Measurements from ENCODE around the gene NEDD4L. TPM values are rescaled to one million over a fixed set of nuclear protein-coding genes. Genes with fewer than 3 reads are reported as not detected.

The NEDD4L gene
- total RNA-seq, 1 experiment from 2014 or later, result 31.7 TPM

DNA sequence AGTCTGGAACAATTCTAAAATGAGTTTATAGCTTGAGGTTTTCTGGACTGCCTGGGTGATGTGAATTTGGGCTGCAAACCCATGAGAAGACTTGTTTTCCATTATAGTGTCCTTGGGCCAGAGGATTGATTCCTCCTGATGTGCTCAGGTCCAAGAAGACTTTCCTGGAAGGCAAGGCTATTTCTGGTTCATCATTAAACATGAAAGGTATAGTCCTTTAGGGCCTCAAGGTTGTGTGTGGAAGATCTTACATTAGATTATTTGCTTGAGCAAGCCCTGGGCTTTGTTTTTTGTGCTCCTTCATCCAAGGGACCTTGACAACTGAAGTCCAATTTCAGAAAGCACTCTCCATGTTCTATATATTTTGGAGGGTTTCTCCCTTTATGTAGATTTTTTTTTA is 26.8 kb upstream of the NEDD4L start:
- H3K27ac ChIP-seq, result no peak overlapping the region
- DNase-seq (ENCODE audit: low read depth in 1 of 2, low spot score in 2 of 2), result no peak
- H3K27me3 ChIP-seq (replicated peaks), result no peaks in the 10 kb centered on the region
- H3K9me3 ChIP-seq (replicated peaks), result no peaks in the 10 kb centered on the region
- no peaks in the 10 kb centered on the region for H3K36me3 ChIP-seq
- H3K4me3 ChIP-seq, result no peak overlapping the region
- peaks cover 12% of the 10 kb centered on the region for H3K4me1 ChIP-seq (replicated peaks)

DNA sequence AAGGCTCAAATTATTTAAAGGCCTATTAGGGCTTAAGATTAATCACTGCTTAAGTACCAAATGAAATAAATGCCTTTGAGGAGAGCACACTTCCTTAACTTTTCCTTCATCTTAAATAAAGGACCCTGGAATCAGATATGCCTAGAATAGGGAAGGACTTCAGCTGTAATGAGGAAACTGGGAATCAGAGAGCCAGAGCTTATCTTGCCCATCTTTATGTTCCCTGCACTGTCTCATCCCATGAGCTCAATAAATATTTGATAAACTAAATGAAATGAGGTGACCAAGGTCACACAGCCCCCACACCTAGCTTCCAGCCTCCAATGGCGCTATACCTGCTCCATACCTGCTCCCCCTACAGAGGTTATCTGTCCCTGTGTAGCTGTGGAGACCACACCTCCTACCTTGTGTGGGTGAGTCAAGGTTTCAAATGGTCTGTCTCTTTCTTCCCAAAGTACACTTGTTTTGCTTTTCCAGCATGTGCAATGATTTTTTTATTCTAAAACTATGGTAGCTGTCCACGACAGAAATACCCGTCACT is 23.4 kb upstream of the NEDD4L start:
- no peaks in the 10 kb centered on the region for H3K27me3 ChIP-seq (replicated peaks)
- no peak for DNase-seq (ENCODE audit: low read depth in 1 of 2, low spot score in 2 of 2)
- H3K36me3 ChIP-seq, result no peaks in the 10 kb centered on the region
- no peak overlapping the region for H3K4me3 ChIP-seq
- no peak overlapping the region for H3K27ac ChIP-seq
- H3K4me1 ChIP-seq (replicated peaks), result no peaks in the 10 kb centered on the region
- H3K9me3 ChIP-seq (replicated peaks), result no peaks in the 10 kb centered on the region

- Histone ChIP-seq H3K4me1 (replicated peaks) (no peaks in the 10 kb centered on the region), H3K27ac (no peak overlapping the region), H3K9me3 (replicated peaks) (no peaks in the 10 kb centered on the region), H3K36me3 (no peaks in the 10 kb centered on the region), H3K4me3 (no peak overlapping the region), H3K27me3 (replicated peaks) (no peaks in the 10 kb centered on the region)
- DNase-seq (ENCODE audit: low read depth in 1 of 2, low spot score in 2 of 2), result no peak
Measured at GRCh38 chr18:58021504-58021903, 22.5 kb upstream of the NEDD4L start.

GRCh38 chr18:58023108-58023507 is 20.9 kb upstream of the NEDD4L start:
- H3K36me3 ChIP-seq, result no peaks in the 10 kb centered on the region
- no peak for DNase-seq (ENCODE audit: low read depth in 1 of 2, low spot score in 2 of 2)

GRCh38 chr18:58024139-58024538 is 19.9 kb upstream of the NEDD4L start:
- no peak overlapping the region for H3K4me3 ChIP-seq
- H3K36me3 ChIP-seq, result no peaks in the 10 kb centered on the region
- no peaks in the 10 kb centered on the region for H3K4me1 ChIP-seq (replicated peaks)
- H3K27ac ChIP-seq, result no peak overlapping the region
- no peaks in the 10 kb centered on the region for H3K9me3 ChIP-seq (replicated peaks)
- DNase-seq (ENCODE audit: low read depth in 1 of 2, low spot score in 2 of 2), result no peak
- no peaks in the 10 kb centered on the region for H3K27me3 ChIP-seq (replicated peaks)

More at GRCh38 chr18:58023108-58023507, 20.9 kb upstream of the NEDD4L start:
- H3K9me3 ChIP-seq (replicated peaks), result no peaks in the 10 kb centered on the region
- no peaks in the 10 kb centered on the region for H3K27me3 ChIP-seq (replicated peaks)
- H3K4me1 ChIP-seq (replicated peaks), result no peaks in the 10 kb centered on the region
- no peak overlapping the region for H3K4me3 ChIP-seq
- no peak overlapping the region for H3K27ac ChIP-seq

DNA sequence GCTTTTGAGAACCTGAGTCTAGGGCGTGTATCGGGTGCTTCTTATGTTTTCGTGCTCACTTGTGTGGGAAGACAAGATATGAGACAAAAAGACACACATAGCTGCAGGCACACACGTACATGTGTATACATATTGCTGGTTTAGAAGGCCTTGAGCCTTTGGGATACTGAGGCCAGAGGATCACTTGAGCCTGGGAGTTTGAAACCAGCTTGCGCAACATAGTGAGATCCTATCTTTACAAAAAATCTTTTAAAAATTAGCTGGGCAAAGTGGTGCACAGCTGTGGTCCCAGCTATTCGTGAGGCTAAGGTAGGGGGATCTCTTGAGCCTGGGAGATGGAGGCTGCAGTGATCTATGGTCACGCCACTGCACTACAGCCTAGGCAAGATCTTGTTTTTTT is 18.8 kb upstream of the NEDD4L start:
- DNase-seq (ENCODE audit: low read depth in 1 of 2, low spot score in 2 of 2), result no peak
- Histone ChIP-seq H3K4me3 (no peak overlapping the region), H3K9me3 (replicated peaks) (no peaks in the 10 kb centered on the region), H3K36me3 (no peaks in the 10 kb centered on the region), H3K4me1 (replicated peaks) (no peaks in the 10 kb centered on the region), H3K27ac (no peak overlapping the region), H3K27me3 (replicated peaks) (no peaks in the 10 kb centered on the region)

- no peak overlapping the region for H3K4me3 ChIP-seq
- no peak for DNase-seq (ENCODE audit: low read depth in 1 of 2, low spot score in 2 of 2)
- no peaks in the 10 kb centered on the region for H3K36me3 ChIP-seq
Measured at GRCh38 chr18:58025733-58026132, 18.3 kb upstream of the NEDD4L start.

GRCh38 chr18:58026395-58026794 is 17.6 kb upstream of the NEDD4L start:
- DNase-seq (ENCODE audit: low read depth in 1 of 2, low spot score in 2 of 2), result no peak
- Histone ChIP-seq H3K4me1 (replicated peaks) (no peaks in the 10 kb centered on the region), H3K27ac (no peak overlapping the region), H3K9me3 (replicated peaks) (no peaks in the 10 kb centered on the region), H3K27me3 (replicated peaks) (no peaks in the 10 kb centered on the region), H3K4me3 (no peak overlapping the region), H3K36me3 (no peaks in the 10 kb centered on the region)

More at GRCh38 chr18:58025733-58026132, 18.3 kb upstream of the NEDD4L start:
- H3K27ac ChIP-seq, result no peak overlapping the region
- H3K9me3 ChIP-seq (replicated peaks), result no peaks in the 10 kb centered on the region
- H3K27me3 ChIP-seq (replicated peaks), result no peaks in the 10 kb centered on the region
- no peaks in the 10 kb centered on the region for H3K4me1 ChIP-seq (replicated peaks)

GRCh38 chr18:58026857-58027256 is 17.2 kb upstream of the NEDD4L start:
- H3K4me1 ChIP-seq (replicated peaks), result no peaks in the 10 kb centered on the region
- H3K4me3 ChIP-seq, result no peak overlapping the region
- DNase-seq (ENCODE audit: low read depth in 1 of 2, low spot score in 2 of 2), result no peak
- H3K9me3 ChIP-seq (replicated peaks), result no peaks in the 10 kb centered on the region
- no peak overlapping the region for H3K27ac ChIP-seq
- H3K27me3 ChIP-seq (replicated peaks), result no peaks in the 10 kb centered on the region
- no peaks in the 10 kb centered on the region for H3K36me3 ChIP-seq

DNA sequence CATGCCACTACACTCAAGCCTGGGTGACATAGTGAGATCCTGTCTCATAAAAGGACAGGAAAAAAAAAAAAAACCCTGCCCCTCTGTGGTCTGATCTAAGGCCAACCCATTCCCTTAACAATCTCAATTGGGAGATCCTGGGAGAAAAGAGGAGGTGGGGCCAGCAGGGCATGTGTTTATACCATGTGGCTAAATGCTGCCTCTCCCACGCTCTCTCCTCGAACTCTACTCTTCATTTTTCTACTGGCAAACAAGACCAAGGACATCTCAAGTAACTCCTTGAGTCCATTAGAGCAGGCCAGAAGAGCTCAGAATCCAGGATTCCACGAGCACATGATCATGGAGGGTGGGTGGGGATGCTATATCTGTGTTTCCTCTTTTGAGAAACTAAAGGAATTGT is 16.7 kb upstream of the NEDD4L start:
- H3K27me3 ChIP-seq (replicated peaks), result no peaks in the 10 kb centered on the region
- H3K4me3 ChIP-seq, result no peak overlapping the region
- H3K4me1 ChIP-seq (replicated peaks), result no peaks in the 10 kb centered on the region
- no peak for DNase-seq (ENCODE audit: low read depth in 1 of 2, low spot score in 2 of 2)
- H3K36me3 ChIP-seq, result no peaks in the 10 kb centered on the region
- H3K27ac ChIP-seq, result no peak overlapping the region
- no peaks in the 10 kb centered on the region for H3K9me3 ChIP-seq (replicated peaks)

- no peaks in the 10 kb centered on the region for H3K27me3 ChIP-seq (replicated peaks)
Measured at GRCh38 chr18:58028109-58028784, 15.8 kb upstream of the NEDD4L start.

DNA sequence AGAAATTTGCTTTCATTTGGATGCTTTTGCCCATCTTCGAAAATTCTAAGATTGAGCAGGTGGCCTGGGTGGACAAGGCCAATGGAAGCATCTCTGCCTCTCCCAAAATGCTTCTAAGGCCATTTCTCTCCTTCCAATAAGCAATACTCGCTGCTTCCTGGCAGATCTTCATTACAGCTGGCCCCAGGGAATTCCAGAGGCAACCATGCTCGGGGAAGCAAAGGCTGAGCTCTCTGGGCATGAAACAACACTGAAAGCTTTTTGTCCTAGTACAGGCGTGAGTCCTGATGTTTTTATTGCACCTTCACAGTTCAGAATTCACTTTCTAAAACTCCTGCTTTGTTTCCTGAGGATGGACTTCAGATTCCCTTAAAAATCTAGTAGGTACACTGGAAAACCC is 11.8 kb upstream of the NEDD4L start:
- no peak overlapping the region for H3K4me3 ChIP-seq
- H3K27ac ChIP-seq, result no peak overlapping the region
- H3K9me3 ChIP-seq (replicated peaks), result no peaks in the 10 kb centered on the region
- H3K27me3 ChIP-seq (replicated peaks), result no peaks in the 10 kb centered on the region; the same call in 1 of the 2 replicates
- no peak for DNase-seq (ENCODE audit: low read depth in 1 of 2, low spot score in 2 of 2)
- no peaks in the 10 kb centered on the region for H3K4me1 ChIP-seq (replicated peaks)
- H3K36me3 ChIP-seq, result no peaks in the 10 kb centered on the region

More at GRCh38 chr18:58028109-58028784, 15.8 kb upstream of the NEDD4L start:
- no peak overlapping the region for H3K4me3 ChIP-seq
- H3K4me1 ChIP-seq (replicated peaks), result no peaks in the 10 kb centered on the region
- no peaks in the 10 kb centered on the region for H3K36me3 ChIP-seq
- no peak overlapping the region for H3K27ac ChIP-seq
- no peak for DNase-seq (ENCODE audit: low read depth in 1 of 2, low spot score in 2 of 2)
- no peaks in the 10 kb centered on the region for H3K9me3 ChIP-seq (replicated peaks)

DNA sequence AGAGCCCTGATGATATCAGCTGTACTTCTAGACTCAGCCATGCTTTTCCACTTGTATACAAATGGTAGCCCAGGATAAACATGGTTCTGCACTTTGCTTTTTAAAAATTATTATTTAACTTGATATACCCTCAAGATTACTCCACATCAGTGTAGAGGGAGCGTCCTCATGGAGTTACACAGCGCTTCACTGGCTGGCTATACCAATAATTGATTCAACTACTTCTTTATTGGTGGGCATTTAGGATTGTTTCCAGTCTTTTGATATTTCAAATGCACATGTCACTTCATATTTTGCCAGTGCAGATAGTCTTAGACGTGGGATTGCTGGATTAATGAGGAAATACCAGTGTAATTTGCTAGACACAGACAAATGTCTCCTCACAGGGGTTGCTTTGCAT is 10.8 kb upstream of the NEDD4L start:
- Histone ChIP-seq H3K27me3 (replicated peaks) (no peaks in the 10 kb centered on the region; the same call in 1 of the 2 replicates), H3K4me3 (no peak overlapping the region), H3K4me1 (replicated peaks) (no peaks in the 10 kb centered on the region), H3K9me3 (replicated peaks) (no peaks in the 10 kb centered on the region), H3K27ac (no peak overlapping the region), H3K36me3 (no peaks in the 10 kb centered on the region)
- no peak for DNase-seq (ENCODE audit: low read depth in 1 of 2, low spot score in 2 of 2)

DNA sequence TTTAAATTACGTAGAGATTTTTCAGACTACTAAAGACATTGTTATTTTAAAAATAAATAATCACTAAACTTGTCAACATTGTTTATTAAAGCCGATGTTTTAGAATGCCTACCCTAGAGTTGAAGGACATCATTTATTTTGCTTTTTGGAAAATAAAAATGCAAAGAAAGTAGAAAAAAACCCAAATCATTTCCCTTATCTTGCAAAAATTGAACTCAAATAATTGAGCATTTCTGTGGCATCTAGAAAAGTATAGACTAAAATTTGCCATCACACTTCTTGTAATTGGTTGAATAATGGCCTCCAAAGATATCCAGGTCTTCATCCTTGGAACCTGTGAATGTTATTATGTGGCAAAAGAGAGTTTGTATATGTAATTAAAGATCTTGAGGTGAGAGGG is 9.7 kb upstream of the NEDD4L start:
- no peak for DNase-seq (ENCODE audit: low read depth in 1 of 2, low spot score in 2 of 2)
- Histone ChIP-seq H3K36me3 (no peaks in the 10 kb centered on the region), H3K27ac (no peak overlapping the region), H3K4me3 (no peak overlapping the region), H3K4me1 (replicated peaks) (no peaks in the 10 kb centered on the region), H3K27me3 (replicated peaks) (no peaks in the 10 kb centered on the region; the same call in 1 of the 2 replicates), H3K9me3 (replicated peaks) (no peaks in the 10 kb centered on the region)

DNA sequence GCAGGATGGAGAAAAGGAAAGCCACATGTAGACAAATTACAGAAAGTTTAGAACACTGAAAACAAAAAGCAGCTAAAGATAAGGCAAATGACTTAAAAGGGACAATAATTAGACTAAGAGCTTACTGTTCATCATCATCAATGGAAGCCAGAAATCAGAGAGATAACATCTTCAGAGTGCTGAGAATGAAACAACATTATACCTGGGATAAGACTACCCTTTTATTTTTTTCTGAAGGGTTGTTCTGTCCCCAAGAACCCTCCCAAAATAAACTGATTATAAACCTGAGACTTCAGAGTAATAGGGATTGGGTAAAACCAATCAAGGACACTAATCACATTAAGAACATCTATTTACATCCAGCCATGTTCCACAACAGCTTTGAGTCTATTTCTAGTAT is 6.9 kb upstream of the NEDD4L start:
- H3K27ac ChIP-seq, result no peak overlapping the region
- no peaks in the 10 kb centered on the region for H3K36me3 ChIP-seq
- H3K27me3 ChIP-seq (replicated peaks), result no peaks in the 10 kb centered on the region; the same call in 1 of the 2 replicates
- no peak for DNase-seq (ENCODE audit: low read depth in 1 of 2, low spot score in 2 of 2)
- no peaks in the 10 kb centered on the region for H3K4me1 ChIP-seq (replicated peaks)
- H3K9me3 ChIP-seq (replicated peaks), result no peaks in the 10 kb centered on the region
- H3K4me3 ChIP-seq, result no peak overlapping the region

All from SJSA1 (cell line).